ENCODE results near the gene NXN. TPM values are rescaled to one million over a fixed set of nuclear protein-coding genes. Genes with fewer than 3 reads are reported as not detected.
"Not testable (repeated sequence)": the region's sequence is repeated elsewhere in the genome, so short reads cannot be mapped to it uniquely, and the experiment has no call there.

NXN gene
- total and polyA plus RNA-seq, 2 donors (not counting 1 experiment from before 2014, with no cell fraction given), result 0.04 to 0.17 TPM

- 98% methylated on average over 5 of the region's 6 CpGs for WGBS (ENCODE audit: insufficient coverage)
These were observed 71.9 kb downstream of the NXN start for GRCh38 chr17:907725-908124.

GRCh38 chr17:905708-906107, 73.9 kb downstream of the NXN start:
- H3K9ac ChIP-seq (ENCODE audit: low read length); H3K27ac ChIP-seq (ENCODE audit: low read length in 2 of 2); POLR2A ChIA-PET; H3K4me1 ChIP-seq (ENCODE audit: control insufficient read depth in 2 of 2, insufficient read depth in 2 of 2, low read length in 2 of 2); DNase-seq; H2AFZ ChIP-seq (ENCODE audit: insufficient read depth, low read depth, low read length, poor library complexity, severe bottlenecking); H3K4me2 ChIP-seq (replicated peaks; ENCODE audit: low read depth, low read length, poor library complexity, severe bottlenecking); ATAC-seq (ENCODE audit: low read depth); H3K36me3 ChIP-seq (replicated peaks in 1 of 2; ENCODE audit: control extremely low read depth in 1 of 2, control insufficient read depth in 1 of 2, extremely low read depth in 1 of 2, insufficient read depth in 2 of 2, low read length in 1 of 2); H3K79me2 ChIP-seq (ENCODE audit: control insufficient read depth, insufficient read depth, low read length); H3K4me3 ChIP-seq (ENCODE audit: control extremely low read depth in 1 of 5, extremely low read depth in 1 of 5, insufficient read depth in 1 of 5, low read depth in 2 of 5, low read length in 4 of 5); H3K4me3 Mint-ChIP-seq; H3K4me1 Mint-ChIP-seq; CTCF ChIA-PET; intact Hi-C loops (cut with micrococcal nuclease); H3K9me3 Mint-ChIP-seq (ENCODE audit: insufficient read depth); H3K9me3 ChIP-seq (ENCODE audit: control extremely low read depth in 1 of 3, control insufficient read depth in 2 of 3, insufficient read depth in 1 of 3, low read length in 2 of 3); H4K20me1 ChIP-seq (ENCODE audit: control insufficient read depth, insufficient read depth, low read length, poor library complexity, severe bottlenecking); H3K27ac Mint-ChIP-seq: not testable (repeated sequence)
- no CpG with 5 or more reads among the region's 6 CpGs for WGBS (ENCODE audit: insufficient coverage)
- H3K27me3 ChIP-seq (replicated peaks in 1 of 4; ENCODE audit: control extremely low read depth in 1 of 4, control insufficient read depth in 3 of 4, insufficient read depth in 4 of 4, low read length in 3 of 4), result peaks cover 0 to 11% (median 1%) of the 10 kb centered on the region in 4 experiments
- H3K27me3 Mint-ChIP-seq, result peaks cover 38% of the 10 kb centered on the region

More at GRCh38 chr17:907725-908124, 71.9 kb downstream of the NXN start:
- Mint-ChIP-seq H3K4me1 (no peaks in the 10 kb centered on the region), H3K27me3 (peaks cover 24% of the 10 kb centered on the region), H3K27ac (no peak overlapping the region), H3K4me3 (no peak overlapping the region), H3K9me3 (ENCODE audit: insufficient read depth) (no peaks in the 10 kb centered on the region)
- no peak overlapping the region for H3K9ac ChIP-seq (ENCODE audit: low read length)
- peaks cover 0 to 2% of the 10 kb centered on the region in 2 donors for H3K4me1 ChIP-seq (ENCODE audit: control insufficient read depth in 2 of 2, insufficient read depth in 2 of 2, low read length in 2 of 2)
- no peak for ATAC-seq (ENCODE audit: low read depth)
- no peak overlapping the region for H2AFZ ChIP-seq (ENCODE audit: insufficient read depth, low read depth, low read length, poor library complexity, severe bottlenecking)
- ChIA-PET POLR2A (no interaction called here), CTCF (no interaction called here)
- H3K4me3 ChIP-seq (ENCODE audit: control extremely low read depth in 1 of 5, extremely low read depth in 1 of 5, insufficient read depth in 1 of 5, low read depth in 2 of 5, low read length in 4 of 5), result no peak overlapping the region
- no peaks in the 10 kb centered on the region for H3K36me3 ChIP-seq (replicated peaks in 1 of 2; ENCODE audit: control extremely low read depth in 1 of 2, control insufficient read depth in 1 of 2, extremely low read depth in 1 of 2, insufficient read depth in 2 of 2, low read length in 1 of 2)
- no peak overlapping the region for H3K27ac ChIP-seq (ENCODE audit: low read length in 2 of 2)
- DNase-seq, result no peak
- peaks cover 0 to 11% (median 1%) of the 10 kb centered on the region in 4 experiments for H3K27me3 ChIP-seq (replicated peaks in 1 of 4; ENCODE audit: control extremely low read depth in 1 of 4, control insufficient read depth in 3 of 4, insufficient read depth in 4 of 4, low read length in 3 of 4)
- intact Hi-C loops (cut with micrococcal nuclease), result no loop called here
- no peak overlapping the region for H3K4me2 ChIP-seq (replicated peaks; ENCODE audit: low read depth, low read length, poor library complexity, severe bottlenecking)
- H3K9me3 ChIP-seq (ENCODE audit: control extremely low read depth in 1 of 3, control insufficient read depth in 2 of 3, insufficient read depth in 1 of 3, low read length in 2 of 3), result no peaks in the 10 kb centered on the region
- H3K79me2 ChIP-seq (ENCODE audit: control insufficient read depth, insufficient read depth, low read length), result no peaks in the 10 kb centered on the region
- H4K20me1 ChIP-seq (ENCODE audit: control insufficient read depth, insufficient read depth, low read length, poor library complexity, severe bottlenecking), result no peaks in the 10 kb centered on the region
- TF ChIP-seq EZH2 (IDR thresholded peaks at IDR 0.05; ENCODE audit: borderline replicate concordance, insufficient read depth, low read depth, low read length, poor library complexity, severe bottlenecking), result no peak
- TF ChIP-seq, protein P1, sequence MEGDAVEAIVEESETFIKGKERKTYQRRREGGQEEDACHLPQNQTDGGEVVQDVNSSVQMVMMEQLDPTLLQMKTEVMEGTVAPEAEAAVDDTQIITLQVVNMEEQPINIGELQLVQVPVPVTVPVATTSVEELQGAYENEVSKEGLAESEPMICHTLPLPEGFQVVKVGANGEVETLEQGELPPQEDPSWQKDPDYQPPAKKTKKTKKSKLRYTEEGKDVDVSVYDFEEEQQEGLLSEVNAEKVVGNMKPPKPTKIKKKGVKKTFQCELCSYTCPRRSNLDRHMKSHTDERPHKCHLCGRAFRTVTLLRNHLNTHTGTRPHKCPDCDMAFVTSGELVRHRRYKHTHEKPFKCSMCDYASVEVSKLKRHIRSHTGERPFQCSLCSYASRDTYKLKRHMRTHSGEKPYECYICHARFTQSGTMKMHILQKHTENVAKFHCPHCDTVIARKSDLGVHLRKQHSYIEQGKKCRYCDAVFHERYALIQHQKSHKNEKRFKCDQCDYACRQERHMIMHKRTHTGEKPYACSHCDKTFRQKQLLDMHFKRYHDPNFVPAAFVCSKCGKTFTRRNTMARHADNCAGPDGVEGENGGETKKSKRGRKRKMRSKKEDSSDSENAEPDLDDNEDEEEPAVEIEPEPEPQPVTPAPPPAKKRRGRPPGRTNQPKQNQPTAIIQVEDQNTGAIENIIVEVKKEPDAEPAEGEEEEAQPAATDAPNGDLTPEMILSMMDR (IDR thresholded peaks at IDR 0.05), result no peak

Measured in B cell (primary cell).